IgD-negative memory B cell (primary cell): ENCODE measurements around the gene LYRM4. TPM values are rescaled to one million over a fixed set of nuclear protein-coding genes. Genes with fewer than 3 reads are reported as not detected.
A peak's percentile ranks its signal among the peaks of the same experiment; 100 is the strongest.

Source experiments
- H3K27ac Mint-ChIP-seq, 3 donors: one replicate each; pipeline ENCODE4 v1.8.0; 2020 to 2022; ENCODE audit warnings: mild to moderate bottlenecking in 3 of 3, mixed read lengths in 3 of 3, moderate library complexity in 1 of 3
- H3K27me3 Mint-ChIP-seq: one replicate; pipeline ENCODE4 v1.8.0; 2021; ENCODE audit warnings: mixed read lengths
- H3K36me3 Mint-ChIP-seq: one replicate; pipeline ENCODE4 v1.8.0; 2020; ENCODE audit warnings: mild to moderate bottlenecking, mixed read lengths
- H3K4me1 Mint-ChIP-seq, 3 donors: one replicate each; pipeline ENCODE4 v1.8.0; 2020 to 2022; ENCODE audit warnings: mixed read lengths in 3 of 3, mild to moderate bottlenecking in 1 of 3
- H3K4me3 Mint-ChIP-seq, 4 donors: one replicate each; pipeline ENCODE4 v1.8.0; 2020 to 2022; ENCODE audit warnings: mild to moderate bottlenecking in 4 of 4, mixed read lengths in 4 of 4, moderate library complexity in 3 of 4
- H3K9me3 Mint-ChIP-seq, 3 donors: one replicate each; pipeline ENCODE4 v1.8.0; 2020 to 2021; ENCODE audit warnings: mixed read lengths in 3 of 3, mild to moderate bottlenecking in 1 of 3
- polyA plus RNA-seq: library from polyadenylated mRNA; unstranded; fragments of 300-500 nt; fragmentation: Illumina TruSeq; gene quantifications from one replicate; pipeline ENCODE4 v1.2.3, GENCODE V29; 2021

The LYRM4 gene
- polyA plus RNA-seq, 1 donor from 2014 or later = 36.3 TPM

DNA sequence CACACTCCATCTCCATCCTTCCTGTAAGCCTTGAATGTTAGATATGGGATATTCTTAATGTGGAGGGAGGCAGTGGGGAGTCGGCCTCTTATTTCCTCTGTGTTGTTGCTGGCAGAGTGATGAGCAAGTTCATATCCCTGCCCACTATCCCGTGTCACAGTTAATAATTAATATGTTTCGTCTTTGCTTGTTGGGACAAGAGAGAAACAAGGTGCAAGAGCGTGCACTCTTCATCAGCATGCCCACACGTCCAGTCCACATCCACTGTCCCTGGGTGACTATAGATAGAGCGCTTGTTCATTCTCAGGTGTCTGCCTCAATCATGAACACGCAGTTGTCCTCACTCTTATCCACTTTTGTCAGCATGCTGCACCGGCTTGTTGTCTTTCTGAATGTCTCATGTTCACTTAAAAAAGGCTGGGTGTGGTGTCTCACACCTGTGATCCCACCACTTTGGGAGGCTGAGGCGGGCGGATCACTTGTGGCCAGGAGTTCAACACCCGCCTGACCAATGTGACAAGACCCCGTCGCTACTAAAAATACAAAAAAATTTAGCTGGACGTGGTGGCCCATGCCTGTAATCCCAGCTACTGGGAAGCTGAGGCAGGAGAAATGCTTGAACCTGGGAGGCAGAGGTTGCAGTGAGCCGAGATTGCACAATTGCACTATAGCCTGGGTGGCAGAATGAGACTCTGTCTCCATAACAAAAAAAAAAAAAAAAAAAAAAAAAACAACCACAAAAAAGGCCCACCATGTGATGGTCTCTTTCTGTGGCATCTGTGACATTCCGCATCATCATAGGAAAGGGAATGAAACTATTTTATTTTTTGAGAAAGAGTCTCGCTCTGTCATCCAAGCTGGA, 141.4 kb downstream of the LYRM4 start:
- peaks cover 8% of the 10 kb centered on the region for H3K36me3 Mint-ChIP-seq
- H3K4me1 Mint-ChIP-seq = peaks cover 0 to 2% (median 0%) of the 10 kb centered on the region in 3 donors
- H3K9me3 Mint-ChIP-seq = no peaks in the 10 kb centered on the region
- no peaks in the 10 kb centered on the region for H3K27me3 Mint-ChIP-seq
- no peak overlapping the region for H3K27ac Mint-ChIP-seq
- H3K4me3 Mint-ChIP-seq = no peak overlapping the region

DNA sequence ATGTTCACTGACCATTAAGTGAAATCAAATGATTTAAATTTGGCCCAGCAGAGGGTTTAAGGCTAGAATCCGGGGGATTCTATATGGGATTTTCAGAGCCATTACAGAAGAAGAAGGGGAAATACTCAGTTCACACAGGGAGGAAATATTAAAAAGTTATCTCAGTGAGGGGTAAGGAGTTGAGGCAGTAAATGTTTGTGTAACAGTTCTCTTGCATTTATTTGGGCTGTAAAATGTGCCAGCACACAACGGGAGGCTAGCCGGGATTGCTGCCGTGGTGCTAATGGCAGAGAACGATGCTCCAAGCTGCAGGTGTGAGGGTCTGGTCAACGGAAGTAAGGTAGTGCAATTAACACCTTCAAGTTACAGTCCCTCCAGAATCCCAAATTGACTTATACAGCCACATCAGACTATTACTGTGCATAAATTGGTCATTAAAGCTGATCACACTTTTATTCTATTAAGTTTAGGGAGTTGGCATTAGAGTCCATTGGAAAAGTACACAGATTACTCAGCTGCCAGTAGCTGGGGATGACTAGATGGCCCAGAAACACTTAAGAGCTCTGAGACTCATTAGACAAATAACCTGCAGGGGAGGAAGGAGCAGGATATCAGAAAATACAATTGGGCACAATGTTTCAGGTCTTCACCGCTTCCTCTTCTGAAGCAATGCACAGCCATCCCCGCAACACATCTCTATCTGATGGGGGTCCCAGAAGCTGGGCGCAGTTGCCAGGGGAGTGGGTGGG, 144.3 kb downstream of the LYRM4 start:
- Mint-ChIP-seq H3K27ac (peak overlapping the region in 1 of 3 donors; percentile 76), H3K27me3 (no peaks in the 10 kb centered on the region), H3K36me3 (peaks cover 12% of the 10 kb centered on the region), H3K9me3 (no peaks in the 10 kb centered on the region), H3K4me1 (peaks cover 0 to 2% (median 0%) of the 10 kb centered on the region in 3 donors), H3K4me3 (no peak overlapping the region)

DNA sequence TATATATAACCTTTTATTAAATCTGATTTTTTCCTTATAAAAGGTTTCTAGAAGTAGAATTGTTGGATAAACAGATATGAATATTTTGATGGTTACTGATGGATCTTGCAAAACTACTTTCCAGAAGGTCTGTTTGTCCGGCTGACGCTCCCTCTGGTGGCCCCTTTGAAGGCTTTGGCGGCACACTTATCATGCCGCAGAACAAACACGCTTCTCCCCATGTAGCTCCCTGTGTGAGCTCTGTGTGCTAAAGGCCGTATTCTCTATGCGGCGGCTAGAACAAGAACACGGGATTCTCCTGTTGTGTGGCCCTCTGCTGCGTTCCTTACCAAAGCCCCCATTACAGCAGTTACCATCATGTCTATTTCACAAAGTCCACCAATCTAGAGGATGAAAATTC, 145.6 kb downstream of the LYRM4 start:
- no peaks in the 10 kb centered on the region for H3K27me3 Mint-ChIP-seq

DNA sequence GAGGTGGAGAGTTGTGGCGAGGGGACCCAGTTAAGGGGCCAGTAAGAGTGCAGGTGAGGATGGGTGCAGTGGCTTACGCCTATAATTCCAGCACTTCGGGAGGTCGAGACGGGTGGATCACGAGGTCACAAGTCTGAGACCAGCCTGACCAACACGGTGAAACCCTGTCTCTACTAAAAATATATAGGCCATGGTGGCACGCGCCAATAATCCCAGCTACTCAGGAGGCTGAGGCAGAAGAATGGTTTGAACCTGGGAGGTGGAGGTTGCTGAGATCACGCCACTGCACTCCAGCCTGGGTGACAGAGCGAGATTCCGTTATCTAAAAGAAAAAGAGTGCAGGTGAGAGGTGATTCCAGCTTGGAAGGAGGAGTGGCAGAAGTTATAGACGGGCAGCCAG, 147.7 kb downstream of the LYRM4 start:
- peaks cover 11% of the 10 kb centered on the region for H3K36me3 Mint-ChIP-seq
- H3K9me3 Mint-ChIP-seq = no peaks in the 10 kb centered on the region
- no peak overlapping the region for H3K27ac Mint-ChIP-seq
- H3K27me3 Mint-ChIP-seq = no peaks in the 10 kb centered on the region
- no peaks in the 10 kb centered on the region for H3K4me1 Mint-ChIP-seq
- H3K4me3 Mint-ChIP-seq = no peak overlapping the region

More for the DNA sequence above, 145.6 kb downstream of the LYRM4 start:
- Mint-ChIP-seq H3K4me3 (no peak overlapping the region), H3K9me3 (no peaks in the 10 kb centered on the region), H3K4me1 (peaks cover 0 to 2% (median 0%) of the 10 kb centered on the region in 3 donors), H3K36me3 (peaks cover 14% of the 10 kb centered on the region), H3K27ac (no peak overlapping the region)

DNA sequence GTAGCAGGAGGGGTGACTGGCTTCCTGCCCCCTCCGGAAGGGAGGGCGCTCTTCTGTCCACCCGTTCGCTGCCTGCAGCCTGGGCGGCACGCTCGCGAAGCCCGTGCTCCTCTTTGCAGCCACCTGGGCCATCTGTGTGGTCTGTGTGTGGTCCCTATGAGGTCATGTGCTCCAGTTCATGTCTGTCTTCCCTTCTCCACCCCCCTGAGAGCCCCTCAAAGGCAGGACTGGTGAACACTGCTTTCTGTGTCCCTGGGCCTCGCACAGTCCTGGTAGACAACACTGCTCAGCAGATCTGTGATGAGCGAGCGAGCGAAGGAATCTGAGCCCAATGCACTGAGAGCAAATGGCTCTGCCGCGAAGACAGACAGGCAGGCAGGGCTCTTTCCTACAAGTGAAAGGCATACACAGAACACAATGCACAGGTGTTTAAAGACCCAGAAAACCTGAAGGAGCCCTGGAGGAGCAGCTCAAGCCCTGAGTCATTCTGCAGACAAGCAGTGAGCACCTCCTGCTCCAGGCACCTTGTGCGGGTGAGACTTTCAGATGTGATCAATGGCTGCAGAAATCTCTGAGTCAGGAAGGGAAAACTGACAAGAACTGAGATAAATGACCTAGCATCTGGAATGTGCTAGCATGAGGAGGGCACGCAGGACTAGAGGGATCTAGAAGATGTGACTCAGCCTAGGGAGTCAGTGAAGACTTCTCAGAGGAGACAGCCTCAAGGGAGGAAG, 148.5 kb downstream of the LYRM4 start:
- Mint-ChIP-seq H3K9me3 (no peaks in the 10 kb centered on the region), H3K4me3 (no peak overlapping the region), H3K4me1 (no peaks in the 10 kb centered on the region), H3K36me3 (peaks cover 8% of the 10 kb centered on the region), H3K27ac (no peak overlapping the region), H3K27me3 (no peaks in the 10 kb centered on the region)

DNA sequence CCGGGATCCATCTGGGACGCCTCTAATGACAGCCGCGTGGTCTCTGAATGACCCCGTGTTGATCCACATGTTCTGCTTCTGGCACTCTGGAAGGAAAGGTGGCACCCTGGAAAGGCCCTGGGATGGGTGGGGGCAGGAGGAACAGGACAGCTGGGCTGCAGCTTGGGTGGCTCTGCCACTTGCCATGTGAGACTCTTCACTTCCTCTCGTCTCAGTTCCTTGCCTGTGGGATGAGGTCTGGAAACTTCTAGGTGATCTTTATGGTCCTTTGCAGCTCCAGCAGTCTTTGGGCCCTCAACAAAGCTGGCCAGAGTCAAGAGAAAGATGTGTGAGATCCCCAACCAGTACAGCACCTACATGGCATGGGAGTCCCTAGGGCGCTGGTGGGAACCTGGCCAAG, 149.1 kb downstream of the LYRM4 start:
- Mint-ChIP-seq H3K27ac (peak overlapping the region in 1 of 3 donors; percentile 69), H3K9me3 (no peaks in the 10 kb centered on the region), H3K4me3 (no peak overlapping the region)

DNA sequence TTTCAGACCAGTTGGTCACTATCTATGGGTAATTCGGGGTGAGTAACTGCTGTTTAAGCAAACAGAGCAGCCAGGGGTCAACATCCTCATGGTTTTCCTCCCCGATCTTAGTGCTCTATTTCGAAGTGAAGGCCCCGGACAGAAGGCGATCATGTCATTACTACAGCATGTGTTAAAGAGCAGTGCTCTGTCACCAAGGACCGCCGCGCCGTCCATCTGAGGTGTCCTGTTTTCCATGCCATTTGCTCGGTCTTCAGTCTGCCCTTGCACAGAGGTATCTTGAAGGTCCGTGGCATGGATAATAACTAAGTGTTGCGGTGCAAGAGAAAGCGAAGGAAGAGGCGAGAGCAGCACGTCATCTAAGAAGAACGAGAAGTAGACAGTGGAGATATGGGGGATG, 150.5 kb downstream of the LYRM4 start:
- H3K27me3 Mint-ChIP-seq = no peaks in the 10 kb centered on the region
- peak overlapping the region in 1 of 3 donors; percentile 67 for H3K27ac Mint-ChIP-seq
- no peaks in the 10 kb centered on the region for H3K9me3 Mint-ChIP-seq
- H3K36me3 Mint-ChIP-seq = peaks cover 8% of the 10 kb centered on the region
- H3K4me1 Mint-ChIP-seq = no peaks in the 10 kb centered on the region
- H3K4me3 Mint-ChIP-seq = no peak overlapping the region

More for the DNA sequence above, 149.1 kb downstream of the LYRM4 start:
- peaks cover 8% of the 10 kb centered on the region for H3K36me3 Mint-ChIP-seq
- no peaks in the 10 kb centered on the region for H3K4me1 Mint-ChIP-seq
- H3K27me3 Mint-ChIP-seq = no peaks in the 10 kb centered on the region

DNA sequence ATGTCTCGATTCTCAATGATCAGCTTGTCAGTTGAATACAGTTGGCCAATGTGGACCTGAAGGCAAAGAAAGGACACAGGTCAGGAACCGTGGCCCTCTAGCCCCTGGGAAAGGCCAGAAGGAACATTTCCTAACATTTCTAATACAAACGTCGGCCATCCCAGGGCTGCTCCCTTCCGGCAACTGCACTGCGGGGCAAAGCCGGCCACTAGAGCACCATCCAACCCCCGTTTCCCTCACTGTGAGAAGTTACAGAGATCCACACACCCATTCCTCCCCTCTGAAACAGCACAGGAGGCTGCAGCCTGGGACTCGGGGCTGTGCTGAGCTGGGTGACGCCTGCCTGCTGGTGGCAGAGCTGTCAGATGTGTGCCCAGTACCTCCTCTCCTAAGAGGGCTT, 151.3 kb downstream of the LYRM4 start:
- Mint-ChIP-seq H3K4me3 (no peak overlapping the region), H3K9me3 (no peaks in the 10 kb centered on the region), H3K4me1 (no peaks in the 10 kb centered on the region), H3K36me3 (peaks cover 8% of the 10 kb centered on the region), H3K27ac (no peak overlapping the region), H3K27me3 (no peaks in the 10 kb centered on the region)

DNA sequence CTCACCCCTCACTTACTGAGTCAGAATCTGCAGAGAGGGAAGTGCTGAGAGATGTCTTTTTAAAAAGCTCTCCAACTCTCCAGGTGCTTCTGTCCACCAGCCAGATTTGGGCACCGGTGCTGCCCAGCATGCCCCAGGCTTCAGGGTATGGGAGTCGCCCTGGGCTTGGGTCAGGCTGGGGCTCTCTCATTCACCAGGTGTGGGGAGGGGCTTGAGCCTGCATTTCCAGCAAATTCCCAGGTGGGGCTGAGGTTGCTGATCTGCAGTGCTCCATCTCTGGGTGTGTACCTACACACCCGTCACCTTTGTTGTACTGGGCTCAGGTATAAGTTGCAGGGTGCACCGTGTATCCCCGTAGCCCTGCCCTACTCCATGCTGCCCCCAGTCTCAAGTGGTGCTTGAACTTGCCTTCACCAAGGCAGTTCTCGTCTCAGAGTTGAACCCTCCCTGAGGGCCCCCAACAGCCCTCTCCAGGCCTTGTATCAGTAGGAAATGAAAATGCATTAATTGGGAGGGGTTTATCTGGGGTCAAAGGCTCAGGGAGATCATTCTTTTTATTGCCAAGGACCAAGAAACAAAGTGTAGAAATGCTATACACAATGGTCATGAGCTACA, 152.1 kb downstream of the LYRM4 start:
- H3K27ac Mint-ChIP-seq = peak overlapping the region in 1 of 3 donors; percentile 39
- no peaks in the 10 kb centered on the region for H3K9me3 Mint-ChIP-seq
- H3K4me3 Mint-ChIP-seq = no peak overlapping the region
- H3K4me1 Mint-ChIP-seq = no peaks in the 10 kb centered on the region
- H3K27me3 Mint-ChIP-seq = no peaks in the 10 kb centered on the region
- H3K36me3 Mint-ChIP-seq = peaks cover 8% of the 10 kb centered on the region

DNA sequence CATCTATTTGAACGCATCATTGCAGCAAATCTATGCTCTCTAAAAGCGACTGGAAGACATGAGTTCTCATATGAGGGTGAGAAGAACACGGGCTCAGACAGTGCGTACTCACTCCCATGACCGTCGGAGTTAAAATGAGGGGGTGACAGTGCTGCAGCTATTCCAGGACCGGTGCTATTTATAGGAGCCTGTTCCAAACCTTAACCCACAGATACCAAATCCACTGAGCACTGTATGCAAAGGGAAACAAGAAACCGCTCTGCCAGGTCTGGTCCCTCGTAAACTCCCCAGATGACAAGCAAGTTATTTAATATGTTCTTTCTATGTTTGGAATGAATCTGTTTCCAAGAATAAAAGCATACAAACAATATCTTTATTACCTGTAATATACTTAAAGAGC, 152.7 kb downstream of the LYRM4 start:
- Mint-ChIP-seq H3K27me3 (no peaks in the 10 kb centered on the region), H3K4me3 (no peak overlapping the region), H3K27ac (no peak overlapping the region), H3K36me3 (peaks cover 8% of the 10 kb centered on the region), H3K4me1 (no peaks in the 10 kb centered on the region), H3K9me3 (no peaks in the 10 kb centered on the region)

DNA sequence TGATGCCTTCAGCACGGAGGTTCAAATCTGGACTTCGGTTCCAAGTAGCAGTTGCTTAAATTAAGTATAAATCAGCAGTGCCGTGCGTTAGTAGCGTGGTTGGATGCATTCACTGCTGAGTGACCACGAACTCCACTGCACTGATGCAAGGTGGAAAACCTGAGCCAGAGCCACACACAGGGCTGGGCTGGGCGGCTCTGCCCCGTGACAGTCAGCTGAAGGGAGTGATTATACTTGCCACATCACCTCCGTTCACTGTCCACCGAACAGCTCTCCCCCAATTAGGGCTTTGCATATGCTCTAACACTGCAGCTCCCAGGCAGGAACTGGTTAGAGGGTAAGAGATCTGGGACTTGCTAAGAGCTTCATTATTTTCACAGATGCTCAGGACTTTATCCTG, 153.4 kb downstream of the LYRM4 start:
- no peak overlapping the region for H3K27ac Mint-ChIP-seq

DNA sequence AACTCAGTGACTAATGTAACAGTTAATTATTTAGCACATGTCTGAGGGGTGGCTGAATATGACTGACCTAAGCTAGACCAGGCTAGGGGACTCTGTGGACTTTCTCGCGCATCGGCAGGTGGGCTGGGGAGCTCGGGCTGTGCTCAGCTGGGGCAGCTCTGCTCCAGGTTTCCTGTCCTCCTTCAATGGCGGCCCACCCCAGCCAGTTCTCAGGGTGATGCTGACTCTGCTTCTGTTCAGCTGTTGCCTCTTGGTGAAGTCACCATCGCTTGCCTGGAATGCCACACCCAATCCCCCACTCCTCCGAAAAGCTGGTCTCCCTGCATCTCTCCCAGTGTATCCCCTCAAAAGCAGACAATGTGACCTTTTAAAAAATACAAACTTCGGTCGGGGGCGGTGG, 155.6 kb downstream of the LYRM4 start:
- Mint-ChIP-seq H3K27me3 (no peaks in the 10 kb centered on the region), H3K9me3 (no peaks in the 10 kb centered on the region), H3K36me3 (no peaks in the 10 kb centered on the region), H3K4me3 (no peak overlapping the region), H3K27ac (peak overlapping the region in 1 of 3 donors; percentile 57), H3K4me1 (no peaks in the 10 kb centered on the region)

More for the DNA sequence above, 153.4 kb downstream of the LYRM4 start:
- Mint-ChIP-seq H3K9me3 (no peaks in the 10 kb centered on the region), H3K36me3 (peaks cover 4% of the 10 kb centered on the region), H3K4me1 (no peaks in the 10 kb centered on the region), H3K27me3 (no peaks in the 10 kb centered on the region), H3K4me3 (no peak overlapping the region)

DNA sequence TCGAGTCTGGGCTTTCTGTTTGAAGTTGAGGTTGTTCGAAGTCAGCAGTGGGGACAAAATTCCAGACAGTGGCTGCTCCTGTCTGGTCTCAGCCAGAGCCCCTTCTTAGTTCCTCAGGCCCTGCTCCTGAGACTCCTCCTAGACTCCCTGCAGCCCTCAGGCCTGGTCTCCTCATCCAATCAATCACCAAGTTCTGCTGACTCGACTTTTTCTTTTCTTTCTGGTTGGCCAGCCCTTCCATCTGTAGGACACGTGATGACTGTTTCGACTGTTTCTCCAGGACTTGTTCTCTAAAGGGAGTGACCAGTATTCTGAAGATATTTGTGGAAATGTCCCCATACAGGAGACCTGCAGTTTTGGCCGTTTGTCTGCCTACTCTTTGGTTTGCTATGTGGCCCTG, 156.1 kb downstream of the LYRM4 start:
- Mint-ChIP-seq H3K27ac (no peak overlapping the region), H3K36me3 (no peaks in the 10 kb centered on the region), H3K4me1 (no peaks in the 10 kb centered on the region), H3K4me3 (no peak overlapping the region), H3K9me3 (no peaks in the 10 kb centered on the region), H3K27me3 (no peaks in the 10 kb centered on the region)

DNA sequence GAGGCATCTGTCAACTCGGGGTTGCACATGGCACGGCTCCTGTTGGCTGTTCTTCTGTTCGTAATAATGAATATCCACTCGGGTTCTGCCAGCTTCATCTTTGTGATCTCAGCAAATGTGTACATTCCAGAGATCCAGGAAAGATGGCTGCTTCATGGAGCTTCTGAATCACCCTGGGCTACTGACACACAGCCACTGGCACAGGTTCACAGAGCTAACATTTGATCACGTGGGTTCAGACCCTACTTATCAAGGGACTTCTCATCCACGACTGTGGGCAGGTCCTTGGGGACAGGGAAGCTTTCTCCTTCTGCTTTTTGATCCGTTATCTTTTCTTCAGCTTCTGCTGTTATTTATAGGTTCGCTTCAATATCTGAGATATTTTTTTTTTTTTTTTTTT, 157.5 kb downstream of the LYRM4 start:
- Mint-ChIP-seq H3K9me3 (no peaks in the 10 kb centered on the region), H3K4me1 (peaks cover 0 to under 1% (median 0%) of the 10 kb centered on the region in 3 donors), H3K27me3 (no peaks in the 10 kb centered on the region), H3K4me3 (no peak overlapping the region), H3K27ac (no peak overlapping the region), H3K36me3 (no peaks in the 10 kb centered on the region)
